ENCODE data around the gene MMP15. TPM values are rescaled to one million over a fixed set of nuclear protein-coding genes. Genes with fewer than 3 reads are reported as not detected.
A peak's percentile ranks its signal among the peaks of the same experiment; 100 is the strongest.

MMP15 gene
- total RNA-seq, 2 experiments from 2014 or later = 0.25 to 0.63 TPM

- Mint-ChIP-seq H3K27me3 (no peaks in the 10 kb centered on the region), H3K27ac (no peak overlapping the region), H3K36me3 (ENCODE audit: low read depth) (peaks cover 8% of the 10 kb centered on the region), H3K4me1 (ENCODE audit: low read depth) (peaks cover 41% of the 10 kb centered on the region), H3K4me3 (no peak overlapping the region), H3K9me3 (no peaks in the 10 kb centered on the region)
- ATAC-seq = no peak
- no peak for DNase-seq
- TF ChIP-seq, protein P1, sequence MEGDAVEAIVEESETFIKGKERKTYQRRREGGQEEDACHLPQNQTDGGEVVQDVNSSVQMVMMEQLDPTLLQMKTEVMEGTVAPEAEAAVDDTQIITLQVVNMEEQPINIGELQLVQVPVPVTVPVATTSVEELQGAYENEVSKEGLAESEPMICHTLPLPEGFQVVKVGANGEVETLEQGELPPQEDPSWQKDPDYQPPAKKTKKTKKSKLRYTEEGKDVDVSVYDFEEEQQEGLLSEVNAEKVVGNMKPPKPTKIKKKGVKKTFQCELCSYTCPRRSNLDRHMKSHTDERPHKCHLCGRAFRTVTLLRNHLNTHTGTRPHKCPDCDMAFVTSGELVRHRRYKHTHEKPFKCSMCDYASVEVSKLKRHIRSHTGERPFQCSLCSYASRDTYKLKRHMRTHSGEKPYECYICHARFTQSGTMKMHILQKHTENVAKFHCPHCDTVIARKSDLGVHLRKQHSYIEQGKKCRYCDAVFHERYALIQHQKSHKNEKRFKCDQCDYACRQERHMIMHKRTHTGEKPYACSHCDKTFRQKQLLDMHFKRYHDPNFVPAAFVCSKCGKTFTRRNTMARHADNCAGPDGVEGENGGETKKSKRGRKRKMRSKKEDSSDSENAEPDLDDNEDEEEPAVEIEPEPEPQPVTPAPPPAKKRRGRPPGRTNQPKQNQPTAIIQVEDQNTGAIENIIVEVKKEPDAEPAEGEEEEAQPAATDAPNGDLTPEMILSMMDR (IDR thresholded peaks at IDR 0.05) = no peak
- CTCF ChIA-PET = interaction anchor here (4.3 kb wide), 1 partner anchor 97 kb away, joined by 36 read pairs; no protein-coding TSS in a partner anchor
- POLR2A ChIA-PET = no interaction called here
- intact Hi-C loops (cut with micrococcal nuclease) = no loop called here
These were observed 29.0 kb upstream of the MMP15 start for GRCh38 chr16:57996406-57997175.

DNA sequence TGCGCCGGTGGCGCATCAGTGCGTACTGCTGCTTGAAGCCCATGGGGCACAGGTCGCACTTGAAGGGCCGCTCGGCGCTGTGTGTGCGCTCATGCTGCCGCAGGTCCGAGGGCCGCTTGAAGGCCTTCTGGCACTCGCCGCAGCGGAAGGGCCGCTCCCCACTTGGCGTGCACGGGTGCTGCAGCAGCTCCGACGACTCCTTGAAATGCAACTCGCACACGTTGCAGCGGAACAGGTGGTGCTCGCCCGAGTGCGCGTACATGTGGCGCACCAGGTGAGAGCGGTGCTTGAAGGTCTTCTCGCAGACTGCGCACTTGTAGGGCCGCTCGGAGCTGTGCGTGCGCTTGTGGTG lies 28.4 kb upstream of the MMP15 start:
- no peak overlapping the region for H3K4me3 Mint-ChIP-seq
- H3K27ac Mint-ChIP-seq = no peak overlapping the region
- ChIA-PET CTCF (interaction anchor here (4.3 kb wide), 1 partner anchor 98 kb away, joined by 36 read pairs; no protein-coding TSS in a partner anchor), POLR2A (no interaction called here)
- H3K9me3 Mint-ChIP-seq = no peaks in the 10 kb centered on the region
- no peaks in the 10 kb centered on the region for H3K27me3 Mint-ChIP-seq
- H3K36me3 Mint-ChIP-seq (ENCODE audit: low read depth) = peaks cover 8% of the 10 kb centered on the region
- peaks cover 45% of the 10 kb centered on the region for H3K4me1 Mint-ChIP-seq (ENCODE audit: low read depth)
- DNase-seq (no peak), ATAC-seq (no peak)
- intact Hi-C loops (cut with micrococcal nuclease) = no loop called here
- TF ChIP-seq, protein P1 (IDR thresholded peaks at IDR 0.05) = no peak

- no peak for ATAC-seq
- no peak for DNase-seq
- TF ChIP-seq, protein P1 (IDR thresholded peaks at IDR 0.05) = no peak
- peaks cover 51% of the 10 kb centered on the region for H3K4me1 Mint-ChIP-seq (ENCODE audit: low read depth)
- ChIA-PET CTCF (interaction anchor here (1.0 to 4.3 kb wide), 3 partner anchors 92 to 130 kb away, joined by 3 to 36 read pairs (median 5); no protein-coding TSS in a partner anchor), POLR2A (no interaction called here)
- H3K27ac Mint-ChIP-seq = peak overlapping the region; percentile 81
- H3K36me3 Mint-ChIP-seq (ENCODE audit: low read depth) = peaks cover 9% of the 10 kb centered on the region
- H3K9me3 Mint-ChIP-seq = no peaks in the 10 kb centered on the region
- intact Hi-C loops (cut with micrococcal nuclease) = no loop called here
- no peaks in the 10 kb centered on the region for H3K27me3 Mint-ChIP-seq
- H3K4me3 Mint-ChIP-seq = peak overlapping the region; percentile 76
These were observed 27.9 kb upstream of the MMP15 start for GRCh38 chr16:57997528-57998265.

- TF ChIP-seq, protein P1 (IDR thresholded peaks at IDR 0.05) = no peak
- peak; percentile 78 for DNase-seq
- ChIA-PET CTCF (interaction anchor here (0.9 to 4.3 kb wide), 7 partner anchors 18 to 582 kb away, joined by 3 to 36 read pairs (median 5); no protein-coding TSS in a partner anchor), POLR2A (interaction anchor here (1.1 kb wide), 1 partner anchor 10 kb away, joined by 5 read pairs; no protein-coding TSS in a partner anchor)
- intact Hi-C loops (cut with micrococcal nuclease) = no loop called here
- peaks cover 11% of the 10 kb centered on the region for H3K36me3 Mint-ChIP-seq (ENCODE audit: low read depth)
- no peaks in the 10 kb centered on the region for H3K9me3 Mint-ChIP-seq
- peak; percentile 37 for ATAC-seq
- H3K4me1 Mint-ChIP-seq (ENCODE audit: low read depth) = peaks cover 51% of the 10 kb centered on the region
- H3K27ac Mint-ChIP-seq = peak overlapping the region; percentile 81
- no peaks in the 10 kb centered on the region for H3K27me3 Mint-ChIP-seq
- peak overlapping the region; percentile 76 for H3K4me3 Mint-ChIP-seq
These were observed 27.1 kb upstream of the MMP15 start for GRCh38 chr16:57998486-57998885.
